Measurements from ENCODE around the gene AP2A2.

- TF ChIP-seq CTCF (IDR thresholded peaks at IDR 0.05) (no peak), EZH2 (IDR thresholded peaks at IDR 0.05; ENCODE audit: borderline replicate concordance, insufficient read depth, low read depth, low read length, poor library complexity, severe bottlenecking) (no peak)
Observed at GRCh38 chr11:1041471-1041870, 115.8 kb downstream of the AP2A2 start.

All from B cell (primary cell).